ENCODE results near the gene XXYLT1.
A peak's percentile ranks its signal among the peaks of the same experiment; 100 is the strongest.

DNA sequence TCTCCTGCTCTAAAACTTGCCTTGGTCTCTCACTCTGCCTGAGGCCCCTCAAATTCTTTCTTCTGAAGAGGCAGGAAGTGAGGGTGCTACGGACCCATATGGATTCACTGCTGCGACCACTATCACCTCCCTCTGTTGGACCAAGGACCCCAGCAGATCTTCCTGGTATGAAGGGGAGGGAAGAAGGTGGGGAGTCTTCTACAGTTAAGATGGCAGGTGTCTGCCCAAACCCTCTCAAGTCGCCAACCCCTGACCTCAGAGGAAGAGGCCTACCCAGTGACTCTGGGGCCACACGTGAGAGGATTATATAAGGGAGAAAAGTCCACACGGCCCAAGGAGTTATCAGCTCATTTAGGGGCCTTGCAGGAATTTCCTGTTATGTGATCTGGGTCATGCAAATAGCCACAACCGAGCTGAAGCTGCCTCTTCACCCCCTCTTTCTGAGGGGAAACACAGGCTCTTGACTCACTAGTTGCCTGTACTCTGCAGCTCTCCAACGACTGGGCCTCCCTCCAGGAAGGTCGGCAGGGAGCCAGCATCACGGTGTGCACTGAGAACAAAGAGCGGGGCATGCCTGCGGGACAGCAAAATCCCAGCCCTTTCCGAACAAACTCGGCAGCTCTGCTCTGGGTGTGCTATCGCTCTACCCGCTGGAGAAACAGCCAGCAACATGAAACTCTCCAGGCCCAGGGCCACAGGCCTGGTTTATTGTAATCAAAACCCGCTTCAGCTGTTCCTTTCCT, 116.0 kb downstream of the XXYLT1 start:
- TF ChIP-seq POLR2A (IDR thresholded peaks at IDR 0.05; ENCODE audit: low read depth, low read length), result no peak
- TF ChIP-seq CTCF (conservative IDR thresholded peaks at IDR 0.05; ENCODE audit: low read depth, low read length), result no peak
- TF ChIP-seq NFE2L2 (IDR thresholded peaks at IDR 0.05; ENCODE audit: low read depth, low read length), result no peak
- TF ChIP-seq MAFK (IDR thresholded peaks at IDR 0.05; ENCODE audit: low read depth, low read length), result no peak
- TF ChIP-seq BHLHE40 (IDR thresholded peaks at IDR 0.05; ENCODE audit: low read depth, low read length), result peak; percentile 90

Measured in IMR-90 (cell line).